HCT116 (cell line): ENCODE data around the gene FMO2. TPM values are rescaled to one million over a fixed set of nuclear protein-coding genes. Genes with fewer than 3 reads are reported as not detected.

ENCODE experiments used
- ATAC-seq: fragments of 200-7000 bp; cut with Tn5 transposase; 2 replicates; pipeline ENCODE4 v1.9.1; 2020; ENCODE audit warnings: mild to moderate bottlenecking, moderate library complexity
- BruUV-seq: library from RNA; stranded (reverse); fragments of 400-500 nt; replicated peaks from 2 replicates; lab custom pipeline; 2021; lab: Mats Ljungman, UMichigan
- CTCF ChIA-PET: fragments of 300-600 bp; sonication (Branson Sonifier 250); formaldehyde crosslinking; loops from one replicate; lab custom pipeline; 2021; ENCODE audit warnings: antibody characterized with exemption; lab: Charles Lee
- POLR2A ChIA-PET: fragments of 300-600, 350-600 bp; sonication (Branson Sonifier 250); formaldehyde crosslinking; loops from one replicate; lab custom pipeline; 2021; ENCODE audit warnings: antibody characterized with exemption; lab: Charles Lee
- RAD21 ChIA-PET, 2 experiments: fragments of 300-600 bp; sonication (Branson Sonifier 250); formaldehyde crosslinking; loops; one replicate each; lab custom pipeline; 2023; ENCODE audit warnings: low total read pairs in 2 of 2; ENCODE audit not compliant: uncharacterized antibody in 2 of 2, unreplicated experiment in 2 of 2, low non-redundant PET in 1 of 2; lab: Charles Lee
- DNase-seq: peaks from one replicate; pipeline ENCODE4 v3.0.0-alpha.2; 2010; ENCODE audit warnings: low read depth, low spot score
- H2AFZ ChIP-seq: fragments of 200-600 bp; shearing (Covaris generic), sonication (generic); 2 replicates; pipeline ENCODE4 v1.6.1; 2017; ENCODE audit warnings: low read depth, mixed run types, mixed read lengths, antibody characterized with exemption, low read length; ENCODE audit not compliant: poor library complexity, severe bottlenecking
- H3K27ac ChIP-seq: 2 replicates; pipeline ENCODE4 v1.5.1; 2012; ENCODE audit warnings: low read depth, low read length
- H3K27me3 ChIP-seq: fragments of 200-600 bp; sonication (generic); 2 replicates; pipeline ENCODE4 v1.6.1; 2016; ENCODE audit warnings: mixed run types, low read length, mixed read lengths; ENCODE audit not compliant: insufficient read depth
- H3K36me3 ChIP-seq, 2 experiments: fragments of 200-500 bp in 1 of 2; fragments of 200-600 bp in 1 of 2; sonication (Bioruptor generic) in 1 of 2; sonication (generic) in 1 of 2; 2 replicates each; pipeline versions ENCODE4 v1.5.1 to v1.6.1; 2014 to 2016; ENCODE audit warnings: low read length in 2 of 2, inconsistent platforms in 1 of 2, mixed read lengths in 1 of 2, mixed run types in 1 of 2; ENCODE audit not compliant: insufficient read depth in 2 of 2, control insufficient read depth in 1 of 2
- H3K4me1 ChIP-seq, 2 experiments: fragments of 200-600 bp in 1 of 2; sonication (generic) in 1 of 2; 2 replicates each; pipeline versions ENCODE4 v1.5.1 to v1.6.1; 2012 to 2017; ENCODE audit warnings: low read length in 2 of 2, inconsistent platforms in 1 of 2, mild to moderate bottlenecking in 1 of 2, mixed read lengths in 1 of 2, mixed run types in 1 of 2, moderate library complexity in 1 of 2; ENCODE audit not compliant: insufficient read depth in 2 of 2, control insufficient read depth in 1 of 2
- H3K4me2 ChIP-seq: fragments of 200-600 bp; sonication (generic); 2 replicates; pipeline ENCODE4 v1.6.1; 2017; ENCODE audit warnings: mixed run types, low read length, mixed read lengths
- H3K4me3 ChIP-seq, 2 experiments: fragments of 200-600 bp in 1 of 2; sonication (generic) in 1 of 2; replicated peaks in 1 of 2; 2 replicates each; pipeline ENCODE4 v1.5.1; 2011 to 2016; ENCODE audit warnings: low read length in 2 of 2, control low read depth in 1 of 2, low read depth in 1 of 2, mild to moderate bottlenecking in 1 of 2, mixed read lengths in 1 of 2, mixed run types in 1 of 2
- H3K79me2 ChIP-seq: fragments of 200-600 bp; sonication (generic); 2 replicates; pipeline ENCODE4 v1.6.1; 2017; ENCODE audit warnings: mild to moderate bottlenecking, mixed run types, low read length, moderate library complexity, mixed read lengths; ENCODE audit not compliant: insufficient read depth
- H3K9ac ChIP-seq: fragments of 200-600 bp; sonication (generic); 2 replicates; pipeline ENCODE4 v1.6.1; 2016; ENCODE audit warnings: low read length, mixed read lengths
- H3K9me2 ChIP-seq: fragments of 200-600 bp; sonication (generic), shearing (Covaris generic); 2 replicates; pipeline ENCODE4 v1.6.1; 2017; ENCODE audit warnings: mixed run types, mild to moderate bottlenecking, moderate library complexity; ENCODE audit not compliant: insufficient read depth
- H3K9me3 ChIP-seq, 2 experiments: fragments of 200-500 bp in 1 of 2; fragments of 200-600 bp in 1 of 2; sonication (Bioruptor generic) in 1 of 2; sonication (generic) in 1 of 2; 2 replicates each; pipeline ENCODE4 v1.6.1; 2014 to 2017; ENCODE audit warnings: low read length in 2 of 2, mixed read lengths in 2 of 2, inconsistent platforms in 1 of 2, low read depth in 1 of 2, mild to moderate bottlenecking in 1 of 2, mixed run types in 1 of 2, moderate library complexity in 1 of 2; ENCODE audit not compliant: control insufficient read depth in 1 of 2, insufficient read depth in 1 of 2
- H4K20me1 ChIP-seq: fragments of 200-600 bp; sonication (generic), shearing (Covaris generic); 2 replicates; pipeline ENCODE4 v1.6.1; 2017; ENCODE audit warnings: mixed run types, mild to moderate bottlenecking, moderate library complexity; ENCODE audit not compliant: insufficient read depth
- CEBPB ChIP-seq: IDR thresholded peaks from 2 replicates; pipeline ENCODE4 v1.6.1; 2012; ENCODE audit warnings: low read depth
- EZH2 ChIP-seq: fragments of 200-600 bp; sonication (generic); IDR thresholded peaks from 2 replicates; pipeline ENCODE4 v1.6.1; 2017; ENCODE audit warnings: antibody characterized with exemption, mixed run types
- EZH2phosphoT487 ChIP-seq: fragments of 200-600 bp; IDR thresholded peaks from 2 replicates; pipeline ENCODE4 v1.6.1; 2018; ENCODE audit warnings: antibody characterized with exemption, borderline replicate concordance
- MAX ChIP-seq: IDR thresholded peaks from 2 replicates; pipeline ENCODE4 v1.6.1; 2012
- RAD21 ChIP-seq: IDR thresholded peaks from 2 replicates; pipeline ENCODE4 v1.6.1; 2012; ENCODE audit warnings: low read depth, mild to moderate bottlenecking
- SIN3A ChIP-seq: IDR thresholded peaks from 2 replicates; pipeline ENCODE4 v1.6.1; 2012; ENCODE audit warnings: low read depth
- YY1 ChIP-seq: IDR thresholded peaks from 2 replicates; pipeline ENCODE4 v1.6.1; 2011; ENCODE audit warnings: low read length, low read depth, moderate library complexity, mild to moderate bottlenecking; ENCODE audit not compliant: insufficient replicate concordance; ENCODE audit errors: extremely low read depth
- intact Hi-C: fragments of 100-400 bp; cut with micrococcal nuclease; formaldehyde crosslinking; loops from 2 replicates; pipeline ENCODE4 v1.10.0; 2022
- total RNA-seq: library from RNA; stranded (reverse); gene quantifications from one replicate; pipeline ENCODE4 v1.2.1, GENCODE V29; 2021; ENCODE audit not compliant: unreplicated experiment

The FMO2 gene
- total RNA-seq, 1 experiment from 2014 or later: 0.30 TPM

GRCh38 chr1:171254859-171255258 lies 69.8 kb downstream of the FMO2 start:
- no peaks in the 10 kb centered on the region for H4K20me1 ChIP-seq
- H3K9ac ChIP-seq: no peak overlapping the region
- H3K27me3 ChIP-seq: no peaks in the 10 kb centered on the region
- ATAC-seq (no peak), DNase-seq (no peak)
- no peak overlapping the region for H3K4me3 ChIP-seq
- H3K9me3 ChIP-seq: no peaks in the 10 kb centered on the region
- POLR2A ChIA-PET: no interaction called here
- no peak overlapping the region for H2AFZ ChIP-seq
- H3K9me2 ChIP-seq: no peaks in the 10 kb centered on the region
- no peak overlapping the region for H3K27ac ChIP-seq
- H3K79me2 ChIP-seq: no peaks in the 10 kb centered on the region
- no TSS peak for BruUV-seq
- no peak for TF ChIP-seq EZH2
- TF ChIP-seq YY1: no peak
- TF ChIP-seq EZH2phosphoT487: no peak
- TF ChIP-seq SIN3A: no peak
- no peak for TF ChIP-seq MAX
- TF ChIP-seq CEBPB: no peak
- TF ChIP-seq, all 23 proteins: peak for 0
- no peak overlapping the region for H3K4me2 ChIP-seq
- no peaks in the 10 kb centered on the region for H3K36me3 ChIP-seq
- ChIA-PET CTCF (interaction anchor here (1.8 kb wide), 1 partner anchor 10 kb away, joined by 6 read pairs; no protein-coding TSS in a partner anchor), RAD21 (no interaction called here)
- intact Hi-C loops: no loop called here
- peaks cover 0 to 3% of the 10 kb centered on the region in 2 experiments; a peak in 1 of 4 replicates for H3K4me1 ChIP-seq

DNA sequence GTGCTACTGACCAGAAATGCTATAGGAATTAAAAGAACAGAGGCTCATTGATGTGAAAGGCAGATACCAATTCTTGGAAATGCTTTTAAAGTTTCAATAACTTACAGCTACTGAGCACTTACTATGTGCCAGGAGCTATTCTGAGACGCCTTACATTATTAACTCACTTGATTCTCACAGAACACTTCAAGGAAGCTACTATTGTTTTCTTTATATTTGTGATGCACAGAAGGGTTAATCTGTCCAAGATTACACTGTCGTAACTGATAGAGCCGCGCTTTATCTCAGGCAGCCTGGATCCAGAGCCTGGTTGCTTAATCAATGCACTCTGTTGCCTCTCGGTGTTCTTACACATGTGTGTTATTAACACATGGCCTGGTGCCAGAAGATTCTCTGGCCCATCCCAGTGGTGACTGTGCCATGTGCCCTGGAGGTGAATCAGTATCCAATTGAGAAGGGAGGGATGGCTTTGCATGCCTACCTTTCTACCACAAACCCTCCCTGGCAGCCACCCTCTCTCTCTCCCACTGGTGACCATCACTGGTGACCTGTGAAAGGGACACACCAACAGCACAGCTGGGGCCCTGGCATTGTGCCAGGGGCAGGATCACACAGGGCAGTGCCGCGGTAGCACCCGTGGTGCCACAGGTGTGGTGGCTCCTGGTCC lies 72.0 kb downstream of the FMO2 start:
- Histone ChIP-seq H3K9me2 (no peaks in the 10 kb centered on the region), H3K27me3 (no peaks in the 10 kb centered on the region), H3K9me3 (no peaks in the 10 kb centered on the region), H3K36me3 (no peaks in the 10 kb centered on the region), H3K4me3 (no peak overlapping the region), H2AFZ (no peak overlapping the region), H3K9ac (no peak overlapping the region), H3K4me2 (no peak overlapping the region), H3K79me2 (no peaks in the 10 kb centered on the region)
- intact Hi-C loops: no loop called here
- no TSS peak for BruUV-seq
- CTCF ChIA-PET: interaction anchor here (2.1 kb wide), 1 partner anchor 57 kb away, joined by 5 read pairs; the partner anchor contains the start of gene FMO4
- DNase-seq: no peak
- no peak for TF ChIP-seq RAD21
- TF ChIP-seq, all 23 proteins: peak for 0
- RAD21 ChIA-PET: no interaction called here
- Histone ChIP-seq H4K20me1 (no peaks in the 10 kb centered on the region), H3K27ac (no peak overlapping the region), H3K4me1 (no peaks in the 10 kb centered on the region; a peak in 1 of 4 replicates)
- ATAC-seq: no peak
- POLR2A ChIA-PET: no interaction called here
